ENCODE measurements around the gene CCHCR1. TPM values are rescaled to one million over a fixed set of nuclear protein-coding genes. Genes with fewer than 3 reads are reported as not detected.

The CCHCR1 gene
- total and polyA plus RNA-seq, 2 of the 8 experiments (the other 6 are each of a cell fraction or from before 2014, with no cell fraction given): 20.9 to 38.0 TPM

DNA sequence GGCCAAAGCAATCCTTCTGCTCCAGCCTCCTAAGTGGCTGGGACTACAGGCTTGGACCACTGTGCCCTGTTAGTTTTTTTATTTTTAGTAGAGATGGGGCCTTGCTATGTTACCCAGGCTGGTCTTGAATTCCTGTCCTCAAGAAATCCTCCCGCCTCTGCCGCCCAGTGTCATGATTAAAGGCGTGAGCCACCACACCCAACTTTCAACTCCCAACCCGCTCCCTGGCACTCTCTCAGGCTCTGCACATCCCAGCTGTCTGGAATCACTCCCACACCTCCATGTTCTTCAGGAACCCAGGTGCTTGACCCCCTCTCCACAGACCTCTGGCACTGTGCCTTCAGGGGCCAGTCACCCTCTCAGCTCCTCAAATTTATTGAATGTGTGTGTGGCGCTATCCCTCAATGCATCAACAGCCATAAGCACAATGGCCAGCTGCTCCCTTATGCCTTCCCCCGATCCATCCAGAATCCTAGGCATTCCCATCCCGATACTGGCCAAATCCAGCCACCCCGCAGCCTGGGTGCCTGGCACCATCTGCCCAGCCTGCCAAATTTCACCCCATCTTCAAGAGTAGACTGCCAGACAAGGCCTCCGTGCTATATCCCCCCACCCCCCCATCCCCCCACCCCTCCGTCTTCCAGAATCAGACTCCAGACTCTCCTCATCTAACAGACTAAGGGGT is 13.5 kb upstream of the CCHCR1 start (continued):
- no peak for TF ChIP-seq BRCA1 (IDR thresholded peaks at IDR 0.05; ENCODE audit: low read depth, low read length)
- no peak for TF ChIP-seq KDM5A (IDR thresholded peaks at IDR 0.05; ENCODE audit: low read length)
- TF ChIP-seq JUN (IDR thresholded peaks at IDR 0.05; ENCODE audit: low read depth, low read length): no peak
- TF ChIP-seq SIN3A (conservative IDR thresholded peaks at IDR 0.05 in 1 of 2, IDR thresholded peaks at IDR 0.05 in 1 of 2; ENCODE audit: low read depth in 1 of 2, low read length in 2 of 2): no peak
- TF ChIP-seq ASH2L (IDR thresholded peaks at IDR 0.05; ENCODE audit: low read length): no peak
- no peak for TF ChIP-seq SP2 (IDR thresholded peaks at IDR 0.05; ENCODE audit: low read length)
